AG09319 (cell line): ENCODE data around the gene MAPKAP1.
"Not testable (repeated sequence)": the region's sequence is repeated elsewhere in the genome, so short reads cannot be mapped to it uniquely, and the experiment has no call there.

Experiments used
- DNase-seq: peaks from one replicate; pipeline ENCODE4 v3.0.0-alpha.2; 2010; ENCODE audit warnings: low read depth; ENCODE audit errors: extremely low read depth
- CTCF ChIP-seq: IDR thresholded peaks from 2 replicates; pipeline ENCODE4 v1.5.1; 2011; ENCODE audit warnings: low read depth, mild to moderate bottlenecking, inconsistent platforms, low read length, moderate library complexity

The MAPKAP1 gene

DNA sequence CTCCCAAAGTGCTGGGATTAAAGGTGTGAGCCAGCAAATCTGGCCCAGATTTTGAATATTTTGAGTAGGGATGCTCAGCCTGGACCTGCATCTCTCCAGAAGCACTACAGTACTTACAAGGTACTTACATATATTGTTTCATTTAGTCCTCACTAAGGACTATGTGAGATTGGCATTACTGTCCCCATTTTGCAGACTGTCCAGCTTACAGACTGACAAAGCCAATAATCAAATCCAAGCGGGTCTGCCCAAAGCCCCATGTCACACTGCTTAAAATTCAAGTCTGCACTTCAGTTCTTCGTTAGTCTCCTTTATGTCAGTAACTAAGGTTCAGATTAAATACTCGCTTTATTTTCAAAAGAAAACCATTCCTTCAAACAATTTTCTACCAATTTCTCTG lies 7.1 kb downstream of the MAPKAP1 start:
- TF ChIP-seq CTCF: no peak

GRCh38 chr9:125696106-125696647 lies 10.8 kb downstream of the MAPKAP1 start:
- no peak for DNase-seq
- no peak for TF ChIP-seq CTCF

More for the DNA sequence above, 7.1 kb downstream of the MAPKAP1 start:
- no peak for DNase-seq

- DNase-seq: not testable (repeated sequence)
Observed at GRCh38 chr9:125695548-125695947, 11.5 kb downstream of the MAPKAP1 start.

DNA sequence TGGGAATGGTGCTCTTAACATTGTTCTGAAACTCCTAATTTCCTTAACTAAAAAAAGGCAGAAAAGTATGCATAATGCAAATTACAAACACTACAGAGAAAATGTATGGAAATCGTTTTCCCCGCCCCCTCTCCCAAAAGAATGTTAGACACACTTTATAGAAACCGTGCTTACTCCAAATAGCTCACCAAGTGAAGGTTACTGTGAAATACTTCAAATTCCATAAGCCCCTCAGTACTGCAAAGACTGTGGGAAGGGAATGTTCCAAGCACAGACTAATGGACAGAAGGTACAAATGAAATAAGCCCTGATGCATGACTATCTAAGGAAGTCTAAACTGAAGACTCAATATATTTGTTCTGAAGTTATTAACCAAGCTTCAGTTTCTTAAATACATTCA lies 12.5 kb downstream of the MAPKAP1 start:
- DNase-seq: no peak
- no peak for TF ChIP-seq CTCF

DNA sequence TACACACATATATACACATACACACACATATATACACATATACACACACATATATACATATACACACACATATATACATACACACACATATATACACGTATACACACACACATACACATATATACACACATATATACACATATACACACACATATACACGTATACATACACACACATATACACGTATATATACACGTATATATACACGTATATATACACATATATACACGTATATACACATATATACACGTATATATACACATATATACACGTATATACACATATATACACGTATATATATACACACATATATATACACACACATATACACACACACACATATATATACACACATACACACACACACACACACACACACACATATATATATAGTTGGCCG lies 13.5 kb downstream of the MAPKAP1 start:
- DNase-seq: not testable (repeated sequence)

DNA sequence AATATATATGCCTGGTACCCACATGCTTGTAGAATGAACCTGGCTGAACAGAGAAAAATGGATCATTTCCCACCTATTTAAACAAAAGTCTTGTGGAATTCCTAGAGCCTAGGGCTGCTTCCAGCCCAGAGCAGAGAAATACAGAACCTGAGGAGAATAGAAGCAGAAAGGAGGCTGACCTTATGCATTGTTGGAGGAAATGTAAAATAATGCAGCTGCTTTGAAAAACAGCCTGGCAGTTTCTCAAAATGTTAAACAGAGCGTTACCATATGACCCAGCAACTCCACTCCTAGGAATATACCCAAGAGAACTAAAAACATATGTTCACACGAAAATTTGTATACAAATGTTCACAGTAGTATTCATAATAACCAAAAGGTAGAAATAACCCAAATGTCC lies 15.1 kb downstream of the MAPKAP1 start:
- TF ChIP-seq CTCF: no peak
- DNase-seq: no peak

DNA sequence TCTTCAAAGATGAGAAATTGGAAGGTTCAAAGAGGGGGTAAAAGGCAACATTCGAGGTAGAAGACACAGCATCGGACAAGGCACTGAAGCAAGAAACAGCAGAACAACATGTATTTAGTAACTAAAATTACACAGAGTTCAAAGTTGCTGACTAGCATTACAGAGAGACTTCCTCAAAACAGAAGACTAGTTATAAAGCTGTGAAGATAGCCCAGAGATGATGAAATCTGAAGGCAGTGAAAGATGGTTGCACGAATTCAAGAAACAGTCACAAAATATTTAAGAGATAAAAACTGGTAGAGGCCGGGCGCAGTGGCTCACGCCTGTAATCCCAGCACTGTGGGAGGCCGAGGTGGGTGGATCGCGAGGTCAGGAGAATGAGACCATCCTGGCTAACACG lies 16.3 kb downstream of the MAPKAP1 start:
- no peak for TF ChIP-seq CTCF
- DNase-seq: no peak

DNA sequence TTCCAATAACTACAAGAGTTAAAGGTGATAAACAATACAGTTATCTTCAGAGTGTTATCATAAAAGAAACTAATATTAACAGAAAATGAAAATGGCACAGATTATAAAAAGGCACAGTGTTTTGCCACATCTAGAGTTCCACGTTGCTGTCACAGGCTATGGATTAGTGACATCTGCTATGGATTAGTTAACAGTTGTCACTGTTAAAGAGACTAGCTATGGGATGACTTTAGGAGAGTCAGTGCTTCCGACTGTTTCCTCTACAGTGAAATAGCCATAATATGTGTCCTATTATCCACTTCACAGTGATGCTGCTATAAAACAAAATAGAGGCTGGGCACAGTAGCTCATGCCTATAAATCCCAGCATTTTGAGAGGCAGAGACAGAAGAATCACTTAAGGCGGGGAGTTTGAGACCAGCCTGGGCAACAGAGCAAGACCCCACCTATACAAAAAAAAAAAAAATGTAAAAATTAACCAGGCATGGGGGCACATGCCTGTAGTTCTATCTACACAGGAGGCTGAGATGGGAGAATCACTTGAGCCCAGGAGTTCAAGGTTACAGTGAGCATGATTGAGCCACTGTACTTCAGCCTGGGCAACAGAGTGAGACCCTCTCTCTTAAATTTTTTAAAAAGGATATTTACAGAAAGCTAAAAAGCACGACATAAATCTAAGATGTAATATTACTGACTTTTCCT lies 19.7 kb downstream of the MAPKAP1 start:
- no peak for TF ChIP-seq CTCF
- DNase-seq: no peak
